GM23338 (cell line): ENCODE data around the gene SYCP3.

ENCODE experiments used
- CREB1 ChIP-seq: fragments of 250-450 bp; sonication (Bioruptor Pico); IDR thresholded peaks from 2 replicates; pipeline ENCODE4 v1.5.0; 2020; ENCODE audit warnings: low read depth, mild to moderate bottlenecking, moderate library complexity
- CTCF ChIP-seq, 2 experiments: fragments of 200-600 bp in 1 of 2; sonication (generic) in 1 of 2; conservative IDR thresholded peaks; 2 replicates each; pipeline versions ENCODE4 v1.5.1 to v1.6.1; 2016 to 2017; ENCODE audit warnings: antibody characterized with exemption in 2 of 2, low read depth in 2 of 2, mild to moderate bottlenecking in 2 of 2, moderate library complexity in 1 of 2
- ETS1 ChIP-seq: IDR thresholded peaks from 2 replicates; pipeline ENCODE4 v1.6.1; 2016; ENCODE audit warnings: antibody characterized with exemption
- EZH2 ChIP-seq: fragments of 200-600 bp; sonication (generic); IDR thresholded peaks from one replicate; pipeline ENCODE4 v1.8.0; 2017; ENCODE audit warnings: antibody characterized with exemption, mild to moderate bottlenecking, low read depth; ENCODE audit not compliant: unreplicated experiment
- EZH2phosphoT487 ChIP-seq: fragments of 200-600 bp; sonication (generic); IDR thresholded peaks from one replicate; pipeline ENCODE4 v1.8.1; 2018; ENCODE audit warnings: antibody characterized with exemption; ENCODE audit not compliant: unreplicated experiment
- JUNB ChIP-seq: IDR thresholded peaks from one replicate; pipeline ENCODE4 v1.6.1; 2016; ENCODE audit warnings: antibody characterized with exemption; ENCODE audit not compliant: unreplicated experiment
- POLR2AphosphoS5 ChIP-seq: IDR thresholded peaks from 2 replicates; pipeline ENCODE4 v1.6.1; 2016; ENCODE audit warnings: antibody characterized with exemption, low read depth
- REST ChIP-seq: IDR thresholded peaks from one replicate; pipeline ENCODE4 v1.6.1; 2018; ENCODE audit warnings: antibody characterized with exemption; ENCODE audit not compliant: unreplicated experiment
- ZNF114 ChIP-seq: fragments of 250-450 bp; sonication (Bioruptor Pico); IDR thresholded peaks from 2 replicates; pipeline ENCODE4 v1.5.0; 2020; ENCODE audit warnings: mild to moderate bottlenecking, moderate library complexity
- ZNF331 ChIP-seq: fragments of 250-450 bp; sonication (Bioruptor Pico); IDR thresholded peaks from 2 replicates; pipeline ENCODE4 v1.5.0; 2020; ENCODE audit warnings: low read depth, mild to moderate bottlenecking, moderate library complexity

GRCh38 chr12:101740980-101741379, 1.7 kb upstream of the SYCP3 start:
- TF ChIP-seq CTCF (conservative IDR thresholded peaks at IDR 0.05; ENCODE audit: low read depth in 2 of 2) (no peak), EZH2 (no peak), POLR2AphosphoS5 (no peak), EZH2phosphoT487 (no peak), CREB1 (CRISPR knock-in tag) (no peak), REST (no peak), ETS1 (no peak), ZNF114 (CRISPR knock-in tag) (no peak), JUNB (no peak), ZNF331 (no peak)
